Aorta (tissue), 5 donors: ENCODE results near the gene TMEM100. TPM values are rescaled to one million over a fixed set of nuclear protein-coding genes. Genes with fewer than 3 reads are reported as not detected.
"Not testable (repeated sequence)": the region's sequence is repeated elsewhere in the genome, so short reads cannot be mapped to it uniquely, and the experiment has no call there.

Experiments used
- ATAC-seq: fragments of 200-7000 bp; cut with Tn5 transposase; one replicate; pipeline ENCODE4 v1.9.1; 2022; ENCODE audit warnings: moderate library complexity; ENCODE audit not compliant: low FRiP score
- DNase-seq, 2 donors: peaks; one replicate each; pipeline ENCODE4 v3.0.0-alpha.2; 2020
- H3K27ac ChIP-seq, 2 donors: one replicate each; pipeline ENCODE4 v1.5.1; 2013; ENCODE audit warnings: low read length in 2 of 2, mild to moderate bottlenecking in 2 of 2, moderate library complexity in 2 of 2, control low read depth in 1 of 2, inconsistent platforms in 1 of 2, low read depth in 1 of 2
- H3K27me3 ChIP-seq, 2 donors: one replicate each; pipeline ENCODE4 v1.6.1; 2013; ENCODE audit warnings: control low read depth in 1 of 2, low read length in 1 of 2, mild to moderate bottlenecking in 1 of 2, moderate library complexity in 1 of 2; ENCODE audit not compliant: insufficient read depth in 2 of 2, control insufficient read depth in 1 of 2
- H3K36me3 ChIP-seq, 2 donors: one replicate each; pipeline ENCODE4 v1.6.1; 2013; ENCODE audit warnings: control low read depth in 1 of 2, low read length in 1 of 2, mild to moderate bottlenecking in 1 of 2; ENCODE audit not compliant: insufficient read depth in 2 of 2, control insufficient read depth in 1 of 2
- H3K4me1 ChIP-seq, 2 donors: one replicate each; pipeline ENCODE4 v1.6.1; 2013; ENCODE audit warnings: low read length in 2 of 2, control low read depth in 1 of 2, mild to moderate bottlenecking in 1 of 2, moderate library complexity in 1 of 2; ENCODE audit not compliant: insufficient read depth in 2 of 2, control insufficient read depth in 1 of 2
- H3K4me3 ChIP-seq, 2 donors: one replicate each; pipeline ENCODE4 v1.5.1; 2013; ENCODE audit warnings: low read length in 2 of 2, control low read depth in 1 of 2, mild to moderate bottlenecking in 1 of 2
- H3K9me3 ChIP-seq: one replicate; pipeline ENCODE4 v1.6.1; 2013; ENCODE audit warnings: mild to moderate bottlenecking, low read length; ENCODE audit not compliant: control insufficient read depth
- WGBS, 2 donors: extraction: QIAGEN DNeasy Blood & Tissue Kit; methylation state at CpG; one replicate each; pipeline ENCODE4 v1.1.7; 2013; 5-methylcytosine and 5-hydroxymethylcytosine counted together
- intact Hi-C, 2 donors: fragments of 100-400 bp; cut with DNase I; formaldehyde crosslinking; loops; one replicate each; pipeline versions ENCODE4 v1.14.2 to v1.15.0; 2022
- polyA plus RNA-seq, 2 donors: library from polyadenylated mRNA; stranded (reverse); fragments of 200-250 nt; gene quantifications; one replicate each; pipeline ENCODE4 v1.2.3, GENCODE V29; 2013
- total RNA-seq, 2 donors: library from RNA; stranded (reverse); fragmentation: NEBNext Ultra II Directional; extraction: Animal tissue kit (Norgen Biotek cat#: 25700); gene quantifications; one replicate each; pipeline ENCODE4 v1.2.1, GENCODE V29; 2021
- donor health status: healthy with polysubstance abuse.
- donor health status: Bipolar disorder and iron deficiency.
- donor health status: DM: no; HTN: no; CAD: no.
- donor health status: DM: no; HTN: no; CAD: no.
- donor health status: DM: yes; HTN: yes; CAD: no.

Gene TMEM100
- total and polyA plus RNA-seq, 4 donors = 1.5 to 24.4 (median 4.1) TPM

- DNase-seq (no peak), ATAC-seq (no peak)
- H3K4me1 ChIP-seq = peaks cover 0 to 1% of the 10 kb centered on the region in 2 donors
- H3K4me3 ChIP-seq = no peak overlapping the region
- no peaks in the 10 kb centered on the region for H3K9me3 ChIP-seq
- no peaks in the 10 kb centered on the region for H3K36me3 ChIP-seq
- no peaks in the 10 kb centered on the region for H3K27me3 ChIP-seq
- no peak overlapping the region for H3K27ac ChIP-seq
- intact Hi-C loops = no loop called here
- WGBS, 2 donors = 76 to 88% methylated on average over 3 of the region's 3 CpGs
Observed at GRCh38 chr17:55673743-55674506, 48.7 kb downstream of the TMEM100 start.

- Histone ChIP-seq H3K36me3 (no peaks in the 10 kb centered on the region), H3K9me3 (no peaks in the 10 kb centered on the region), H3K27me3 (no peaks in the 10 kb centered on the region), H3K4me3 (no peak overlapping the region), H3K27ac (no peak overlapping the region), H3K4me1 (peaks cover 0 to 1% of the 10 kb centered on the region in 2 donors)
- intact Hi-C loops = no loop called here
- 89 to 90% methylated on average over 3 of the region's 3 CpGs for WGBS, 2 donors
- DNase-seq = no peak
- ATAC-seq = peak; percentile 39
Observed at GRCh38 chr17:55672585-55673501, 49.8 kb downstream of the TMEM100 start.

- DNase-seq, H3K4me1 ChIP-seq, ATAC-seq, H3K4me3 ChIP-seq, H3K27ac ChIP-seq, H3K9me3 ChIP-seq, intact Hi-C loops, H3K36me3 ChIP-seq, H3K27me3 ChIP-seq: not testable (repeated sequence)
Observed at GRCh38 chr17:55672010-55672409, 50.7 kb downstream of the TMEM100 start.

Other genes starting within 250 kb of the TMEM100 start
- gene SMIM36, start 211.4 kb downstream of the TMEM100 start, total RNA-seq = not detected
- gene SMIM36, start 211.4 kb downstream of the TMEM100 start, polyA plus RNA-seq = not detected
- gene PCTP, start 28.2 kb upstream of the TMEM100 start, total RNA-seq = 10 to 100 TPM in 1 of 2 donors, 1 to 10 TPM in 1; 8.9 to 11.2 TPM
- 10 to 100 TPM in 1 of 2 donors, 1 to 10 TPM in 1; 4.9 to 16.9 TPM for gene PCTP, start 28.2 kb upstream of the TMEM100 start, polyA plus RNA-seq